Epithelial cell of esophagus (primary cell): ENCODE data around the gene CCDC87.
"Not testable (repeated sequence)": the region's sequence is repeated elsewhere in the genome, so short reads cannot be mapped to it uniquely, and the experiment has no call there.

Source experiments
- DNase-seq: peaks from one replicate; pipeline ENCODE4 v3.0.0; 2010; ENCODE audit warnings: low read depth
- H3K4me3 ChIP-seq: 2 replicates; pipeline ENCODE4 v1.5.1; 2011; ENCODE audit warnings: mild to moderate bottlenecking, low read length, control low read depth
- CTCF ChIP-seq: IDR thresholded peaks from 2 replicates; pipeline ENCODE4 v1.5.1; 2011; ENCODE audit warnings: low read depth, mild to moderate bottlenecking, low read length, control low read depth, inconsistent platforms; ENCODE audit not compliant: insufficient read depth; ENCODE audit errors: missing control alignments

CCDC87 gene

GRCh38 chr11:66592457-66593302 lies at the start of gene CCDC87, which contains the start of gene CCS:
CCDC87 (minus strand) TSS chr11:66593063; CDS start chr11:66593015, 48 bp downstream.
CCS (plus strand) TSS chr11:66593185; CDS start chr11:66593262, 77 bp downstream.
- TF ChIP-seq CTCF: peak; percentile 68
- peak within 1 kb of the TSS; percentile 89 for H3K4me3 ChIP-seq

GRCh38 chr11:66641834-66642233 lies 49.0 kb upstream of the CCDC87 start:
- no peak for TF ChIP-seq CTCF
- DNase-seq: no peak
- peak overlapping the region; percentile 95 for H3K4me3 ChIP-seq

More at GRCh38 chr11:66592457-66593302, at the start of gene CCDC87, which contains the start of gene CCS:
- DNase-seq: peak; percentile 95

- H3K4me3 ChIP-seq: peak overlapping the region; percentile 95
- DNase-seq: not testable (repeated sequence)
Observed at GRCh38 chr11:66639814-66640340, 47.0 kb upstream of the CCDC87 start.

- TF ChIP-seq CTCF: no peak
- H3K4me3 ChIP-seq: peak overlapping the region; percentile 95
- peak; percentile 26 for DNase-seq
Observed at GRCh38 chr11:66639066-66639813, 46.4 kb upstream of the CCDC87 start.

- TF ChIP-seq CTCF: peak; percentile 20
- peak; percentile 100 for DNase-seq
- peak within 1 kb of the TSS; percentile 95 for H3K4me3 ChIP-seq
Observed at GRCh38 chr11:66638177-66639065, 45.6 kb upstream of the CCDC87 start, which contains the start of gene RBM4. RBM4 (plus strand) TSS chr11:66638703; CDS start chr11:66639712, 1,009 bp downstream.

- peak; percentile 4 for DNase-seq
- no peak for TF ChIP-seq CTCF
- H3K4me3 ChIP-seq: peak overlapping the region; percentile 27
Observed at GRCh38 chr11:66637557-66638176, 44.8 kb upstream of the CCDC87 start.
